GM23338 (cell line): Measurements from ENCODE around the gene PLA2G10. TPM values are rescaled to one million over a fixed set of nuclear protein-coding genes. Genes with fewer than 3 reads are reported as not detected.

Source experiments
- ATAC-seq: fragments of 200-7000 bp; cut with Tn5 transposase; 3 replicates; pipeline ENCODE4 v1.9.1; 2020
- DNase-seq: peaks from one replicate; pipeline ENCODE4 v3.0.0-alpha.2; 2015; ENCODE audit warnings: low spot score
- H2AFZ ChIP-seq: fragments of 200-600 bp; sonication (generic); 2 replicates; pipeline ENCODE4 v1.8.0; 2016; ENCODE audit warnings: antibody characterized with exemption, mild to moderate bottlenecking, moderate library complexity
- H3F3A ChIP-seq: fragments of 200-600 bp; sonication (generic); replicated peaks from 2 replicates; pipeline ENCODE4 v1.8.0; 2017; ENCODE audit warnings: antibody characterized with exemption, mixed run types, low read depth
- H3K27ac ChIP-seq: fragments of 200-600 bp; sonication (generic); 2 replicates; pipeline ENCODE4 v1.6.1; 2016; ENCODE audit warnings: low read depth
- H3K27me3 ChIP-seq: fragments of 200-600 bp; sonication (generic); 2 replicates; pipeline ENCODE4 v1.8.0; 2016; ENCODE audit warnings: mild to moderate bottlenecking, mixed run types, moderate library complexity; ENCODE audit not compliant: insufficient read depth
- H3K36me3 ChIP-seq: fragments of 200-600 bp; sonication (generic); 2 replicates; pipeline ENCODE4 v1.8.0; 2016; ENCODE audit warnings: mild to moderate bottlenecking; ENCODE audit not compliant: insufficient read depth
- H3K4me1 ChIP-seq: fragments of 200-600 bp; sonication (generic); 2 replicates; pipeline ENCODE4 v1.8.0; 2016; ENCODE audit warnings: mild to moderate bottlenecking, moderate library complexity; ENCODE audit not compliant: insufficient read depth
- H3K4me2 ChIP-seq: fragments of 200-600 bp; sonication (generic); 2 replicates; pipeline ENCODE4 v1.7.1; 2017; ENCODE audit warnings: mixed run types
- H3K4me3 ChIP-seq: fragments of 200-600 bp; sonication (generic); 2 replicates; pipeline ENCODE4 v1.6.1; 2016; ENCODE audit warnings: mixed run types
- H3K79me2 ChIP-seq: fragments of 200-600 bp; sonication (generic); replicated peaks from 2 replicates; pipeline ENCODE4 v1.8.0; 2017; ENCODE audit warnings: mild to moderate bottlenecking; ENCODE audit not compliant: insufficient read depth
- H3K9me2 ChIP-seq: fragments of 200-600 bp; sonication (generic); 2 replicates; pipeline ENCODE4 v1.8.0; 2017; ENCODE audit not compliant: insufficient read depth
- H4K20me1 ChIP-seq: fragments of 200-600 bp; sonication (generic); replicated peaks from 2 replicates; pipeline ENCODE4 v1.8.0; 2017; ENCODE audit warnings: mild to moderate bottlenecking; ENCODE audit not compliant: insufficient read depth
- H3K27ac Mint-ChIP-seq: 2 replicates; pipeline ENCODE4 v1.8.0; 2020; ENCODE audit warnings: inconsistent platforms, mild to moderate bottlenecking, moderate library complexity, mixed read lengths
- H3K27me3 Mint-ChIP-seq: 3 replicates; pipeline ENCODE4 v1.8.0; 2022; ENCODE audit warnings: low read depth, mild to moderate bottlenecking, moderate library complexity, mixed read lengths, inconsistent platforms; ENCODE audit not compliant: insufficient read depth, poor library complexity
- H3K36me3 Mint-ChIP-seq: 3 replicates; pipeline ENCODE4 v1.8.0; 2021; ENCODE audit warnings: low read depth, mild to moderate bottlenecking, inconsistent platforms, moderate library complexity, mixed read lengths
- H3K4me1 Mint-ChIP-seq: 3 replicates; pipeline ENCODE4 v1.8.0; 2020; ENCODE audit warnings: mild to moderate bottlenecking, inconsistent platforms, mixed read lengths
- H3K4me3 Mint-ChIP-seq: 3 replicates; pipeline ENCODE4 v1.8.0; 2021; ENCODE audit warnings: moderate library complexity, mild to moderate bottlenecking, inconsistent platforms, mixed read lengths
- H3K9me3 Mint-ChIP-seq: 3 replicates; pipeline ENCODE4 v1.8.0; 2020; ENCODE audit warnings: moderate library complexity, mild to moderate bottlenecking, inconsistent platforms, mixed read lengths
- CREB1 ChIP-seq: fragments of 250-450 bp; sonication (Bioruptor Pico); IDR thresholded peaks from 2 replicates; pipeline ENCODE4 v1.5.0; 2020; ENCODE audit warnings: low read depth, mild to moderate bottlenecking, moderate library complexity
- CTCF ChIP-seq, 2 experiments: fragments of 200-600 bp in 1 of 2; sonication (generic) in 1 of 2; conservative IDR thresholded peaks; 2 replicates each; pipeline versions ENCODE4 v1.5.1 to v1.6.1; 2016 to 2017; ENCODE audit warnings: antibody characterized with exemption in 2 of 2, low read depth in 2 of 2, mild to moderate bottlenecking in 2 of 2, moderate library complexity in 1 of 2
- EZH2 ChIP-seq: fragments of 200-600 bp; sonication (generic); IDR thresholded peaks from one replicate; pipeline ENCODE4 v1.8.0; 2017; ENCODE audit warnings: antibody characterized with exemption, mild to moderate bottlenecking, low read depth; ENCODE audit not compliant: unreplicated experiment
- NANOG ChIP-seq: IDR thresholded peaks from 2 replicates; pipeline ENCODE4 v1.6.1; 2016; ENCODE audit warnings: antibody characterized with exemption, borderline replicate concordance
- POLR2AphosphoS5 ChIP-seq: IDR thresholded peaks from 2 replicates; pipeline ENCODE4 v1.6.1; 2016; ENCODE audit warnings: antibody characterized with exemption, low read depth
- STAT1 ChIP-seq: IDR thresholded peaks from one replicate; pipeline ENCODE4 v1.6.1; 2016; ENCODE audit warnings: antibody characterized with exemption; ENCODE audit not compliant: unreplicated experiment
- ZNF114 ChIP-seq: fragments of 250-450 bp; sonication (Bioruptor Pico); IDR thresholded peaks from 2 replicates; pipeline ENCODE4 v1.5.0; 2020; ENCODE audit warnings: mild to moderate bottlenecking, moderate library complexity
- ZNF331 ChIP-seq: fragments of 250-450 bp; sonication (Bioruptor Pico); IDR thresholded peaks from 2 replicates; pipeline ENCODE4 v1.5.0; 2020; ENCODE audit warnings: low read depth, mild to moderate bottlenecking, moderate library complexity
- polyA plus RNA-seq: library from polyadenylated mRNA; unstranded; fragments of >200 nt; fragmentation: Nextera tagmentation; extraction: Ambion mirVana; gene quantifications from 2 replicates; pipeline ENCODE4 v1.2.1, GENCODE V29; 2016
- total RNA-seq: library from RNA; depleted of rRNA; stranded (reverse); fragments of >200 nt; shearing (Covaris generic); gene quantifications from 2 replicates; pipeline ENCODE4 v1.2.3, GENCODE V29; 2014
- TF ChIP-seq, protein P1 (sequence below): IDR thresholded peaks from one replicate; pipeline ENCODE4 v1.6.1; 2018; ENCODE audit warnings: antibody characterized with exemption; ENCODE audit not compliant: unreplicated experiment

Gene PLA2G10
- total and polyA plus RNA-seq, 2 experiments from 2014 or later: 0.94 to 1.2 TPM

GRCh38 chr16:14676633-14677032 is 17.5 kb downstream of the PLA2G10 start (continued):
- TF ChIP-seq CTCF (conservative IDR thresholded peaks at IDR 0.05; ENCODE audit: low read depth in 2 of 2): no peak
- no peak for TF ChIP-seq POLR2AphosphoS5
- TF ChIP-seq, protein P1, sequence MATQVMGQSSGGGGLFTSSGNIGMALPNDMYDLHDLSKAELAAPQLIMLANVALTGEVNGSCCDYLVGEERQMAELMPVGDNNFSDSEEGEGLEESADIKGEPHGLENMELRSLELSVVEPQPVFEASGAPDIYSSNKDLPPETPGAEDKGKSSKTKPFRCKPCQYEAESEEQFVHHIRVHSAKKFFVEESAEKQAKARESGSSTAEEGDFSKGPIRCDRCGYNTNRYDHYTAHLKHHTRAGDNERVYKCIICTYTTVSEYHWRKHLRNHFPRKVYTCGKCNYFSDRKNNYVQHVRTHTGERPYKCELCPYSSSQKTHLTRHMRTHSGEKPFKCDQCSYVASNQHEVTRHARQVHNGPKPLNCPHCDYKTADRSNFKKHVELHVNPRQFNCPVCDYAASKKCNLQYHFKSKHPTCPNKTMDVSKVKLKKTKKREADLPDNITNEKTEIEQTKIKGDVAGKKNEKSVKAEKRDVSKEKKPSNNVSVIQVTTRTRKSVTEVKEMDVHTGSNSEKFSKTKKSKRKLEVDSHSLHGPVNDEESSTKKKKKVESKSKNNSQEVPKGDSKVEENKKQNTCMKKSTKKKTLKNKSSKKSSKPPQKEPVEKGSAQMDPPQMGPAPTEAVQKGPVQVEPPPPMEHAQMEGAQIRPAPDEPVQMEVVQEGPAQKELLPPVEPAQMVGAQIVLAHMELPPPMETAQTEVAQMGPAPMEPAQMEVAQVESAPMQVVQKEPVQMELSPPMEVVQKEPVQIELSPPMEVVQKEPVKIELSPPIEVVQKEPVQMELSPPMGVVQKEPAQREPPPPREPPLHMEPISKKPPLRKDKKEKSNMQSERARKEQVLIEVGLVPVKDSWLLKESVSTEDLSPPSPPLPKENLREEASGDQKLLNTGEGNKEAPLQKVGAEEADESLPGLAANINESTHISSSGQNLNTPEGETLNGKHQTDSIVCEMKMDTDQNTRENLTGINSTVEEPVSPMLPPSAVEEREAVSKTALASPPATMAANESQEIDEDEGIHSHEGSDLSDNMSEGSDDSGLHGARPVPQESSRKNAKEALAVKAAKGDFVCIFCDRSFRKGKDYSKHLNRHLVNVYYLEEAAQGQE: no peak
- TF ChIP-seq CREB1 (CRISPR knock-in tag): no peak
- no peak for TF ChIP-seq NANOG
- no peak for TF ChIP-seq ZNF114
- no peak for TF ChIP-seq STAT1
- no peak for TF ChIP-seq EZH2

GRCh38 chr16:14672403-14672971 is 21.6 kb downstream of the PLA2G10 start:
- H3K4me3 Mint-ChIP-seq: no peak overlapping the region
- ATAC-seq: no peak
- no peaks in the 10 kb centered on the region for H3K9me3 Mint-ChIP-seq
- no peaks in the 10 kb centered on the region for H3K36me3 ChIP-seq
- H3K9me2 ChIP-seq: no peaks in the 10 kb centered on the region
- H3K27me3 ChIP-seq: no peaks in the 10 kb centered on the region
- H3K27ac Mint-ChIP-seq: no peak overlapping the region
- peaks cover 11% of the 10 kb centered on the region; the same call in 1 of the 2 replicates for H4K20me1 ChIP-seq
- H3K4me1 Mint-ChIP-seq: no peaks in the 10 kb centered on the region
- H3K27ac ChIP-seq: no peak overlapping the region
- H3F3A ChIP-seq: no peaks in the 10 kb centered on the region
- DNase-seq: no peak
- TF ChIP-seq ZNF331 (CRISPR knock-in tag): no peak
- no peak for TF ChIP-seq CREB1 (CRISPR knock-in tag)
- no peak for TF ChIP-seq STAT1
- TF ChIP-seq EZH2: no peak
- no peaks in the 10 kb centered on the region for H3K4me1 ChIP-seq
- no peak overlapping the region for H2AFZ ChIP-seq
- peaks cover 18% of the 10 kb centered on the region for H3K36me3 Mint-ChIP-seq
- H3K27me3 Mint-ChIP-seq: peaks cover 6% of the 10 kb centered on the region
- no peaks in the 10 kb centered on the region for H3K79me2 ChIP-seq
- no peak overlapping the region for H3K4me2 ChIP-seq
- no peak overlapping the region for H3K4me3 ChIP-seq
